Activated CD4-positive, alpha-beta T cell treated with anti-CD3 and anti-CD28 coated beads, Interleukin-2, amount 50 U/mL, for 24 hours (primary cell): Measurements from ENCODE around the gene ZNF653.

Experiments used
- DNase-seq, 2 donors: peaks; one replicate each; pipeline ENCODE4 v3.0.0-alpha.2; 2020; ENCODE audit warnings: low read depth in 1 of 2, low spot score in 1 of 2

The ZNF653 gene

GRCh38 chr19:11505504-11506100 lies at the start of gene ZNF653:
TSS of gene ZNF653 (minus strand) at chr19:11505839. CDS start at chr19:11505786, 53 bp downstream.
- DNase-seq = peak; percentile 89 to 95

GRCh38 chr19:11555246-11555645 lies 49.6 kb upstream of the ZNF653 start:
- no peak for DNase-seq

- no peak for DNase-seq
Measured at GRCh38 chr19:11554160-11554559, 48.5 kb upstream of the ZNF653 start.

GRCh38 chr19:11552666-11553372 lies 47.2 kb upstream of the ZNF653 start:
- DNase-seq = no peak

- DNase-seq = no peak
Measured at GRCh38 chr19:11551603-11552235, 46.1 kb upstream of the ZNF653 start.

GRCh38 chr19:11550265-11550664 lies 44.6 kb upstream of the ZNF653 start:
- no peak for DNase-seq

- DNase-seq = no peak
Measured at GRCh38 chr19:11549386-11549953, 43.8 kb upstream of the ZNF653 start.

GRCh38 chr19:11547929-11548700 lies 42.5 kb upstream of the ZNF653 start:
- DNase-seq = no peak

- no peak for DNase-seq
Measured at GRCh38 chr19:11541238-11541637, 35.6 kb upstream of the ZNF653 start.

- no peak for DNase-seq
Measured at GRCh38 chr19:11540645-11541044, 35.0 kb upstream of the ZNF653 start.

- no peak for DNase-seq
Measured at GRCh38 chr19:11539495-11540365, 34.1 kb upstream of the ZNF653 start.

GRCh38 chr19:11538232-11539036 lies 32.8 kb upstream of the ZNF653 start, which contains the start of gene CNN1:
TSS of gene CNN1 (plus strand) at chr19:11538851. CDS start at chr19:11538928, 77 bp downstream.
- no peak for DNase-seq

GRCh38 chr19:11535792-11536595 lies 30.4 kb upstream of the ZNF653 start:
- peak; percentile 77 to 83 for DNase-seq

GRCh38 chr19:11534948-11535347 lies 29.3 kb upstream of the ZNF653 start:
- no peak for DNase-seq

- DNase-seq = no peak
Measured at GRCh38 chr19:11534538-11534937, 28.9 kb upstream of the ZNF653 start.

- DNase-seq = peak in 1 of 2 donors; percentile 11
Measured at GRCh38 chr19:11530432-11530831, 24.8 kb upstream of the ZNF653 start.

- peak; percentile 85 to 92 for DNase-seq
Measured at GRCh38 chr19:11528551-11529341, 23.1 kb upstream of the ZNF653 start, which contains the start of gene ECSIT. TSS of gene ECSIT (minus strand) at chr19:11529134. CDS start at chr19:11519170, 9,964 bp downstream.

GRCh38 chr19:11519138-11519537 lies 13.5 kb upstream of the ZNF653 start:
- DNase-seq = no peak
